Measurements from ENCODE around the gene CCN2. TPM values are rescaled to one million over a fixed set of nuclear protein-coding genes. Genes with fewer than 3 reads are reported as not detected.
"Not testable (repeated sequence)": the region's sequence is repeated elsewhere in the genome, so short reads cannot be mapped to it uniquely, and the experiment has no call there.

CCN2 gene
- total RNA-seq, 1 donor from 2014 or later, result 118 TPM

- no peaks in the 10 kb centered on the region for H3K27me3 ChIP-seq
- TF ChIP-seq CTCF (IDR thresholded peaks at IDR 0.05) (peak; percentile 75 to 87 (median 80)), POLR2AphosphoS5 (IDR thresholded peaks at IDR 0.05; ENCODE audit: insufficient read depth in 1 of 2, low read depth in 1 of 2) (no peak), POLR2A (IDR thresholded peaks at IDR 0.05) (no peak)
- DNase-seq (ENCODE audit: extremely low spot score in 2 of 2), result no peak
- no peaks in the 10 kb centered on the region for H3K9me3 ChIP-seq
- no peak overlapping the region for H3K4me3 ChIP-seq
- H3K27ac ChIP-seq, result no peak overlapping the region
- H3K36me3 ChIP-seq, result no peaks in the 10 kb centered on the region
- H3K4me1 ChIP-seq, result no peaks in the 10 kb centered on the region
- intact Hi-C loops (cut with DNase I), result no loop called here
Measured at GRCh38 chr6:131909408-131910218, 41.6 kb downstream of the CCN2 start.

GRCh38 chr6:131908787-131909186 lies 42.4 kb downstream of the CCN2 start:
- H3K4me1 ChIP-seq; H3K36me3 ChIP-seq; DNase-seq (ENCODE audit: extremely low spot score in 2 of 2); H3K4me3 ChIP-seq; intact Hi-C loops (cut with DNase I); H3K9me3 ChIP-seq; H3K27ac ChIP-seq; H3K27me3 ChIP-seq: not testable (repeated sequence)

GRCh38 chr6:131903734-131904133 lies 47.4 kb downstream of the CCN2 start:
- H3K27ac ChIP-seq; intact Hi-C loops (cut with DNase I); H3K9me3 ChIP-seq; DNase-seq (ENCODE audit: extremely low spot score in 2 of 2); H3K4me1 ChIP-seq; H3K27me3 ChIP-seq; H3K36me3 ChIP-seq; H3K4me3 ChIP-seq: not testable (repeated sequence)

- H3K27ac ChIP-seq; intact Hi-C loops (cut with DNase I): not testable (repeated sequence)
Measured at GRCh38 chr6:131901326-131901873, 49.8 kb downstream of the CCN2 start.

GRCh38 chr6:131900231-131900630 lies 50.9 kb downstream of the CCN2 start:
- Histone ChIP-seq H3K4me1 (no peaks in the 10 kb centered on the region), H3K36me3 (no peaks in the 10 kb centered on the region), H3K9me3 (no peaks in the 10 kb centered on the region), H3K27ac (no peak overlapping the region), H3K27me3 (no peaks in the 10 kb centered on the region), H3K4me3 (no peak overlapping the region)
- DNase-seq (ENCODE audit: extremely low spot score in 2 of 2), result no peak
- TF ChIP-seq POLR2AphosphoS5 (IDR thresholded peaks at IDR 0.05; ENCODE audit: insufficient read depth in 1 of 2, low read depth in 1 of 2) (no peak), POLR2A (IDR thresholded peaks at IDR 0.05) (no peak), CTCF (IDR thresholded peaks at IDR 0.05) (no peak)
- intact Hi-C loops (cut with DNase I), result no loop called here

More at GRCh38 chr6:131901326-131901873, 49.8 kb downstream of the CCN2 start:
- not testable (repeated sequence) for H3K27me3 ChIP-seq; H3K4me1 ChIP-seq; DNase-seq (ENCODE audit: extremely low spot score in 2 of 2); H3K4me3 ChIP-seq; H3K9me3 ChIP-seq; H3K36me3 ChIP-seq

GRCh38 chr6:131898718-131899117 lies 52.5 kb downstream of the CCN2 start:
- Histone ChIP-seq H3K27me3 (no peaks in the 10 kb centered on the region), H3K4me1 (no peaks in the 10 kb centered on the region), H3K36me3 (no peaks in the 10 kb centered on the region), H3K9me3 (no peaks in the 10 kb centered on the region), H3K27ac (no peak overlapping the region), H3K4me3 (no peak overlapping the region)
- intact Hi-C loops (cut with DNase I), result no loop called here
- no peak for DNase-seq (ENCODE audit: extremely low spot score in 2 of 2)
- no peak for TF ChIP-seq POLR2AphosphoS5 (IDR thresholded peaks at IDR 0.05; ENCODE audit: insufficient read depth in 1 of 2, low read depth in 1 of 2)
- no peak for TF ChIP-seq POLR2A (IDR thresholded peaks at IDR 0.05)
- no peak for TF ChIP-seq CTCF (IDR thresholded peaks at IDR 0.05)

Other genes with a start within 250 kb of the CCN2 start
- not detected for gene OR2A4, start 250.0 kb downstream of the CCN2 start, total RNA-seq
- gene CTAGE9, start 240.4 kb downstream of the CCN2 start, total RNA-seq, result not detected
- 14.7 TPM for gene ENPP1, start 143.4 kb downstream of the CCN2 start, total RNA-seq

Measured in vagina (tissue), 2 donors.